Ascending aorta (tissue), 2 donors: ENCODE data around the gene SLC46A3. TPM values are rescaled to one million over a fixed set of nuclear protein-coding genes. Genes with fewer than 3 reads are reported as not detected.
A peak's percentile ranks its signal among the peaks of the same experiment; 100 is the strongest.

Experiments
- DNase-seq, 2 donors: peaks; one replicate each; pipeline ENCODE4 v3.0.0-alpha.2; 2019; ENCODE audit warnings: low spot score in 2 of 2
- H3K27ac ChIP-seq, 2 donors: fragments of 200-600 bp; sonication (generic); one replicate each; pipeline ENCODE4 v1.5.1; 2016 to 2017; ENCODE audit warnings: mild to moderate bottlenecking in 1 of 2
- H3K27me3 ChIP-seq: fragments of 200-600 bp; sonication (generic); one replicate; pipeline ENCODE4 v1.5.1; 2017
- H3K36me3 ChIP-seq, 2 donors: fragments of 200-600 bp; sonication (generic); one replicate each; pipeline ENCODE4 v1.5.1; 2016
- H3K4me1 ChIP-seq, 2 donors: fragments of 200-600 bp; sonication (generic); one replicate each; pipeline ENCODE4 v1.5.1; 2016 to 2017; ENCODE audit warnings: mild to moderate bottlenecking in 1 of 2
- H3K4me3 ChIP-seq, 2 donors: fragments of 200-600 bp; sonication (generic); one replicate each; pipeline ENCODE4 v1.5.1; 2016 to 2017; ENCODE audit warnings: mild to moderate bottlenecking in 1 of 2
- H3K9me3 ChIP-seq, 2 donors: fragments of 200-600 bp; sonication (generic); one replicate each; pipeline ENCODE4 v1.5.1; 2016
- CTCF ChIP-seq, 3 experiments: fragments of 200-600 bp in 2 of 3; fragments of 450-650 bp in 1 of 3; sonication (generic) in 2 of 3; IDR thresholded peaks; one replicate each; pipeline ENCODE4 v1.5.1; 2016 to 2019; ENCODE audit warnings: antibody characterized with exemption in 3 of 3, mild to moderate bottlenecking in 1 of 3, moderate library complexity in 1 of 3
- intact Hi-C: fragments of 100-400 bp; cut with DNase I; formaldehyde crosslinking; loops from one replicate; pipeline ENCODE4 v1.15.1; 2023
- total RNA-seq: library from RNA; depleted of rRNA; stranded (reverse); fragments of >200 nt; gene quantifications from one replicate; pipeline ENCODE4 v1.1.0, GENCODE V29; 2016

Gene SLC46A3
- total RNA-seq, 1 donor from 2014 or later = 2.8 TPM

- Histone ChIP-seq H3K27ac (peak overlapping the region; percentile 96 to 97), H3K4me3 (peak overlapping the region; percentile 67 to 91), H3K36me3 (no peaks in the 10 kb centered on the region), H3K27me3 (no peaks in the 10 kb centered on the region), H3K4me1 (peaks cover 0 to 6% of the 10 kb centered on the region in 2 donors), H3K9me3 (no peaks in the 10 kb centered on the region)
- intact Hi-C loops = loop anchor here (1.0 to 10.0 kb wide), 3 partner anchors 59 to 1587 kb away; partner anchors contain the start of genes KATNAL1 and POMP
- TF ChIP-seq CTCF (IDR thresholded peaks at IDR 0.05) = no peak
- no peak for DNase-seq
Observed at GRCh38 chr13:28718196-28718542, 601 bp downstream of the SLC46A3 start.

DNA sequence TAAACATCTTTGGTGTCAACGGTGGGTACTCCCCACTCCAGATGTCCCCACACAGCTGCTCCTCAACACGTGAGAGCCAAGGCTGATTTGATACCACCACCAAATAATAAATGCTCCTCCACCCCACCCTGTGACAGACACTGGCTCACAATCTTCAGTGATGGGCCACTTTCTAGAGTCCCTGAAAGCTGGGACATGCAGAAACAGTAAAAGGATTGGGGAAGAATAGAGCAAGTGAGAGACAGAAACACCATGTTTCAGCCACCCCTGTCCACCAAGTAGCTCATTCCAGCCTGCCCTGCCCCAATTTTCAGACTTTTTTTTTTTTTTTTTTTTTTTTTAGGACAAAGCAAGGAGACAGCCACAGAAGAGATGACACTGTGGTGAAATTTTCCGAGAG lies 1.6 kb downstream of the SLC46A3 start:
- intact Hi-C loops = loop anchor here (10.0 kb wide), 1 partner anchor 1588 kb away; the partner anchor contains the start of gene KATNAL1
- no peak for TF ChIP-seq CTCF (IDR thresholded peaks at IDR 0.05)
- Histone ChIP-seq H3K9me3 (no peaks in the 10 kb centered on the region), H3K4me3 (no peak overlapping the region), H3K4me1 (peaks cover 0 to 6% of the 10 kb centered on the region in 2 donors), H3K27me3 (no peaks in the 10 kb centered on the region), H3K36me3 (no peaks in the 10 kb centered on the region), H3K27ac (peak overlapping the region; percentile 13 to 97)
- no peak for DNase-seq

DNA sequence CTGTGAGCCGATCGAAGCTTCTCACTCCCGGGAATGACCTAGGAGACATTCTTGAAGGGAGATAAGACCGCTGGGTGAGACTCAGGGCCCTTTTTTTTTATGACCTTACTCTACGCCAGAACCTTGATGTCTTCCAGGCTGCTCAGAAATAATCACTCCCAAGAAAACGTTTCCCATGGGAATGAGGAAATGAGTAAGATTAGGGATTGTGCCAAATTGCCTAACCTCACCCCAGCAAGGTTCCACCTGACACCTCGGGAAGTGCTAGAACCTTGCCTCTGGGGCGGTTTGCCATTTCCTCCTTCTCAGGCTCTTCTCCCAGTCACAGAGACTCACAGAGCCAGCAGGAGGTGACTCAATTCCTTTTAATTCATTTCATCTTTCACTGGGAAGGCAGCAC lies 2.3 kb downstream of the SLC46A3 start:
- no peaks in the 10 kb centered on the region for H3K36me3 ChIP-seq
- TF ChIP-seq CTCF (IDR thresholded peaks at IDR 0.05) = no peak
- DNase-seq = peak in 1 of 2 donors; percentile 66
- intact Hi-C loops = loop anchor here (10.0 kb wide), 1 partner anchor 1588 kb away; the partner anchor contains the start of gene KATNAL1
- H3K9me3 ChIP-seq = no peaks in the 10 kb centered on the region
- no peak overlapping the region for H3K4me3 ChIP-seq
- peak overlapping the region; percentile 13 to 28 for H3K27ac ChIP-seq
- H3K4me1 ChIP-seq = peaks cover 0 to 6% of the 10 kb centered on the region in 2 donors
- no peaks in the 10 kb centered on the region for H3K27me3 ChIP-seq

- TF ChIP-seq CTCF (IDR thresholded peaks at IDR 0.05) = no peak
- intact Hi-C loops = loop anchor here (10.0 kb wide), 1 partner anchor 1590 kb away; the partner anchor contains the start of gene KATNAL1
- DNase-seq = no peak
- Histone ChIP-seq H3K4me1 (peaks cover 0 to 6% of the 10 kb centered on the region in 2 donors), H3K9me3 (no peaks in the 10 kb centered on the region), H3K36me3 (peaks cover 0 to 5% of the 10 kb centered on the region in 2 donors), H3K27ac (no peak overlapping the region), H3K4me3 (no peak overlapping the region), H3K27me3 (no peaks in the 10 kb centered on the region)
Observed at GRCh38 chr13:28714651-28715050, 4.1 kb downstream of the SLC46A3 start.

GRCh38 chr13:28710161-28710560 lies 8.6 kb downstream of the SLC46A3 start:
- Histone ChIP-seq H3K27ac (no peak overlapping the region), H3K4me3 (no peak overlapping the region), H3K36me3 (peaks cover 0 to 5% of the 10 kb centered on the region in 2 donors), H3K27me3 (no peaks in the 10 kb centered on the region), H3K4me1 (no peaks in the 10 kb centered on the region), H3K9me3 (no peaks in the 10 kb centered on the region)
- intact Hi-C loops = loop anchor here (10.0 kb wide), 1 partner anchor 1595 kb away; the partner anchor contains the start of gene KATNAL1
- TF ChIP-seq CTCF (IDR thresholded peaks at IDR 0.05) = no peak
- no peak for DNase-seq
